PFSK-1 (cell line): ENCODE data around the gene EIF4E.

Experiments used
- FOXP2 ChIP-seq: optimal IDR thresholded peaks from 2 replicates; pipeline ENCODE3; 2011; ENCODE audit warnings: borderline replicate concordance, control low read depth, inconsistent platforms; ENCODE audit not compliant: insufficient read depth; ENCODE audit errors: extremely low read length, extremely low read depth
- POLR2AphosphoS5 ChIP-seq: IDR thresholded peaks from 2 replicates; pipeline ENCODE4 v1.6.1; 2012; ENCODE audit warnings: low read depth, mild to moderate bottlenecking, control low read depth, low read length, moderate library complexity
- REST ChIP-seq, 2 experiments: IDR thresholded peaks; 2 replicates each; pipeline versions ENCODE4 v1.6.1 to v1.8.0; 2011 to 2012; ENCODE audit warnings: low read depth in 2 of 2, low read length in 2 of 2, control low read depth in 1 of 2, inconsistent platforms in 1 of 2, mild to moderate bottlenecking in 1 of 2, moderate library complexity in 1 of 2; ENCODE audit not compliant: insufficient read depth in 1 of 2
- SIN3A ChIP-seq: IDR thresholded peaks from 2 replicates; pipeline ENCODE4 v1.6.1; 2012; ENCODE audit warnings: mild to moderate bottlenecking, low read length, moderate library complexity, borderline replicate concordance; ENCODE audit not compliant: insufficient read depth
- TAF1 ChIP-seq: IDR thresholded peaks from 2 replicates; pipeline ENCODE4 v1.6.1; 2012; ENCODE audit warnings: low read length, control low read depth, borderline replicate concordance; ENCODE audit not compliant: insufficient read depth

The EIF4E gene

GRCh38 chr4:98905297-98905696 is 23.6 kb downstream of the EIF4E start:
- TF ChIP-seq FOXP2 (no peak), TAF1 (no peak), REST (IDR thresholded peaks at IDR 0.05; ENCODE audit: insufficient read depth in 1 of 2, low read depth in 2 of 2, low read length in 2 of 2) (no peak), POLR2AphosphoS5 (no peak), SIN3A (no peak)

- TF ChIP-seq POLR2AphosphoS5, result no peak
- TF ChIP-seq TAF1, result no peak
- TF ChIP-seq REST (IDR thresholded peaks at IDR 0.05; ENCODE audit: insufficient read depth in 1 of 2, low read depth in 2 of 2, low read length in 2 of 2), result no peak
- TF ChIP-seq FOXP2, result no peak
- TF ChIP-seq SIN3A, result no peak
Observed at GRCh38 chr4:98903963-98904362, 25.0 kb downstream of the EIF4E start.

GRCh38 chr4:98903561-98903960 is 25.4 kb downstream of the EIF4E start:
- TF ChIP-seq FOXP2 (no peak), REST (IDR thresholded peaks at IDR 0.05; ENCODE audit: insufficient read depth in 1 of 2, low read depth in 2 of 2, low read length in 2 of 2) (no peak), TAF1 (no peak)

- TF ChIP-seq POLR2AphosphoS5 (no peak), SIN3A (no peak), TAF1 (no peak), REST (IDR thresholded peaks at IDR 0.05; ENCODE audit: insufficient read depth in 1 of 2, low read depth in 2 of 2, low read length in 2 of 2) (no peak), FOXP2 (no peak)
Observed at GRCh38 chr4:98899277-98899676, 29.7 kb downstream of the EIF4E start.
